ENCODE data around the gene ZFAND3. TPM values are rescaled to one million over a fixed set of nuclear protein-coding genes. Genes with fewer than 3 reads are reported as not detected.

The ZFAND3 gene
- total RNA-seq, 1 experiment from 2014 or later: 22.2 TPM

- H3K27ac ChIP-seq (ENCODE audit: low read length): no peak overlapping the region
- no peak overlapping the region for H3K4me2 ChIP-seq (ENCODE audit: low read length)
Measured at GRCh38 chr6:37840940-37841300, 21.4 kb downstream of the ZFAND3 start.

GRCh38 chr6:37845026-37845911 lies 25.7 kb downstream of the ZFAND3 start:
- Histone ChIP-seq H3K36me3 (ENCODE audit: low read depth, low read length) (no peaks in the 10 kb centered on the region), H2AFZ (ENCODE audit: low read length) (no peak overlapping the region), H3K79me2 (ENCODE audit: low read length) (peaks cover 97% of the 10 kb centered on the region), H4K20me1 (ENCODE audit: low read length) (peaks cover 41% of the 10 kb centered on the region; the same call in 1 of the 2 replicates), H3K9me3 (ENCODE audit: low read length) (no peaks in the 10 kb centered on the region), H3K9me2 (replicated peaks; ENCODE audit: low read length) (no peaks in the 10 kb centered on the region), H3K9ac (ENCODE audit: low read length) (no peak overlapping the region), H3F3A (ENCODE audit: low read length, unreplicated experiment) (no peaks in the 10 kb centered on the region), H3K27ac (ENCODE audit: low read length) (no peak overlapping the region), H3K27me3 (ENCODE audit: low read length) (no peaks in the 10 kb centered on the region), H3K4me3 (ENCODE audit: low read length) (no peak overlapping the region), H3K4me1 (ENCODE audit: insufficient read depth, low read length) (peaks cover 20% of the 10 kb centered on the region), H3K4me2 (ENCODE audit: low read length) (0 out of 2 replicates have a peak overlapping the region, but pooled peaks have one; percentile 8)
- ChIA-PET POLR2A (ENCODE audit: unreplicated experiment) (no interaction called here), CTCF (no interaction called here)
- no peak for TF ChIP-seq CTCF (conservative IDR thresholded peaks at IDR 0.05; ENCODE audit: low read depth, low read length)
- TF ChIP-seq EZH2 (IDR thresholded peaks at IDR 0.05; ENCODE audit: low read length, unreplicated experiment): no peak
- TF ChIP-seq EZH2phosphoT487 (IDR thresholded peaks at IDR 0.05; ENCODE audit: borderline replicate concordance, low read length): no peak
- intact Hi-C loops (cut with micrococcal nuclease): no loop called here
- ATAC-seq: peak; percentile 48
- no peak for DNase-seq
- no TSS peak for BruUV-seq (replicated peaks)

More at GRCh38 chr6:37840940-37841300, 21.4 kb downstream of the ZFAND3 start:
- TF ChIP-seq EZH2 (IDR thresholded peaks at IDR 0.05; ENCODE audit: low read length, unreplicated experiment) (no peak), EZH2phosphoT487 (IDR thresholded peaks at IDR 0.05; ENCODE audit: borderline replicate concordance, low read length) (no peak), CTCF (conservative IDR thresholded peaks at IDR 0.05; ENCODE audit: low read depth, low read length) (no peak)
- H2AFZ ChIP-seq (ENCODE audit: low read length): no peak overlapping the region
- ATAC-seq: no peak
- H4K20me1 ChIP-seq (ENCODE audit: low read length): peaks cover 34% of the 10 kb centered on the region
- H3K9me2 ChIP-seq (replicated peaks; ENCODE audit: low read length): no peaks in the 10 kb centered on the region
- peaks cover 95% of the 10 kb centered on the region for H3K79me2 ChIP-seq (ENCODE audit: low read length)
- peaks cover 11% of the 10 kb centered on the region for H3K4me1 ChIP-seq (ENCODE audit: insufficient read depth, low read length)
- ChIA-PET POLR2A (ENCODE audit: unreplicated experiment) (no interaction called here), CTCF (no interaction called here)
- no peak for DNase-seq
- no peak overlapping the region for H3K4me3 ChIP-seq (ENCODE audit: low read length)
- no peak overlapping the region for H3K9ac ChIP-seq (ENCODE audit: low read length)
- no peaks in the 10 kb centered on the region for H3K9me3 ChIP-seq (ENCODE audit: low read length)
- H3K27me3 ChIP-seq (ENCODE audit: low read length): no peaks in the 10 kb centered on the region
- H3K36me3 ChIP-seq (ENCODE audit: low read depth, low read length): no peaks in the 10 kb centered on the region
- no TSS peak for BruUV-seq (replicated peaks)
- intact Hi-C loops (cut with micrococcal nuclease): no loop called here
- no peaks in the 10 kb centered on the region for H3F3A ChIP-seq (ENCODE audit: low read length, unreplicated experiment)

- Histone ChIP-seq H3K79me2 (ENCODE audit: low read length) (peaks cover 97% of the 10 kb centered on the region), H4K20me1 (ENCODE audit: low read length) (peaks cover 47% of the 10 kb centered on the region; the same call in 1 of the 2 replicates), H3K9me3 (ENCODE audit: low read length) (no peaks in the 10 kb centered on the region), H3K27ac (ENCODE audit: low read length) (no peak overlapping the region), H3K9ac (ENCODE audit: low read length) (no peak overlapping the region), H2AFZ (ENCODE audit: low read length) (no peak overlapping the region), H3K27me3 (ENCODE audit: low read length) (no peaks in the 10 kb centered on the region), H3K4me1 (ENCODE audit: insufficient read depth, low read length) (peaks cover 24% of the 10 kb centered on the region), H3K9me2 (replicated peaks; ENCODE audit: low read length) (no peaks in the 10 kb centered on the region), H3F3A (ENCODE audit: low read length, unreplicated experiment) (no peaks in the 10 kb centered on the region), H3K4me3 (ENCODE audit: low read length) (no peak overlapping the region), H3K4me2 (ENCODE audit: low read length) (no peak overlapping the region), H3K36me3 (ENCODE audit: low read depth, low read length) (no peaks in the 10 kb centered on the region)
- no TSS peak for BruUV-seq (replicated peaks)
- ChIA-PET CTCF (no interaction called here), POLR2A (ENCODE audit: unreplicated experiment) (no interaction called here)
- TF ChIP-seq CTCF (conservative IDR thresholded peaks at IDR 0.05; ENCODE audit: low read depth, low read length): no peak
- no peak for TF ChIP-seq EZH2 (IDR thresholded peaks at IDR 0.05; ENCODE audit: low read length, unreplicated experiment)
- TF ChIP-seq EZH2phosphoT487 (IDR thresholded peaks at IDR 0.05; ENCODE audit: borderline replicate concordance, low read length): no peak
- DNase-seq: no peak
- 0 out of 2 replicates have a peak, but pooled peaks have one; percentile 27 for ATAC-seq
- intact Hi-C loops (cut with micrococcal nuclease): no loop called here
Measured at GRCh38 chr6:37845930-37846329, 26.4 kb downstream of the ZFAND3 start.

Data from PC-3 (cell line).